GM19025 (cell line): ENCODE results near the gene CMTM1.
"Not testable (repeated sequence)": the region's sequence is repeated elsewhere in the genome, so short reads cannot be mapped to it uniquely, and the experiment has no call there.

Experiments used
- ATAC-seq: cut with Tn5 transposase; IDR thresholded peaks from one replicate; pipeline ENCODE4 v1.9.1; 2021; ENCODE audit warnings: mild to moderate bottlenecking, low read depth, moderate library complexity; ENCODE audit not compliant: unreplicated experiment

CMTM1 gene

GRCh38 chr16:66588981-66589713, 22.9 kb downstream of the CMTM1 start:
- no peak for ATAC-seq

GRCh38 chr16:66590322-66590721, 24.1 kb downstream of the CMTM1 start:
- no peak for ATAC-seq

- ATAC-seq = no peak
Measured at GRCh38 chr16:66591018-66591417, 24.8 kb downstream of the CMTM1 start.

GRCh38 chr16:66592241-66592640, 26.0 kb downstream of the CMTM1 start:
- no peak for ATAC-seq

GRCh38 chr16:66592814-66593213, 26.6 kb downstream of the CMTM1 start:
- no peak for ATAC-seq

GRCh38 chr16:66594739-66595138, 28.5 kb downstream of the CMTM1 start:
- no peak for ATAC-seq

- not testable (repeated sequence) for ATAC-seq
Measured at GRCh38 chr16:66596559-66596958, 30.3 kb downstream of the CMTM1 start.

- no peak for ATAC-seq
Measured at GRCh38 chr16:66596986-66597848, 31.0 kb downstream of the CMTM1 start.

GRCh38 chr16:66598111-66598510, 31.9 kb downstream of the CMTM1 start:
- no peak for ATAC-seq

GRCh38 chr16:66599726-66600125, 33.5 kb downstream of the CMTM1 start:
- ATAC-seq = no peak

- no peak for ATAC-seq
Measured at GRCh38 chr16:66600477-66600876, 34.2 kb downstream of the CMTM1 start.

- no peak for ATAC-seq
Measured at GRCh38 chr16:66601471-66601870, 35.2 kb downstream of the CMTM1 start.

GRCh38 chr16:66603537-66604375, 37.5 kb downstream of the CMTM1 start:
- ATAC-seq = no peak

- ATAC-seq = peak; percentile 39
Measured at GRCh38 chr16:66604376-66605176, 38.3 kb downstream of the CMTM1 start, which contains the start of gene CMTM3. Gene CMTM3 (plus strand): TSS chr16:66604704. CDS start chr16:66604806, 102 bp downstream.

- no peak for ATAC-seq
Measured at GRCh38 chr16:66605177-66605978, 39.1 kb downstream of the CMTM1 start.

GRCh38 chr16:66605979-66606751, 39.9 kb downstream of the CMTM1 start:
- ATAC-seq = peak; percentile 62

- no peak for ATAC-seq
Measured at GRCh38 chr16:66608241-66609138, 42.3 kb downstream of the CMTM1 start.
